HTR-8/SVneo (cell line): ENCODE results near the gene IRAK3.
"Not testable (repeated sequence)": the region's sequence is repeated elsewhere in the genome, so short reads cannot be mapped to it uniquely, and the experiment has no call there.

Experiments
- DNase-seq: peaks from one replicate; pipeline ENCODE4 v3.0.0; 2011; ENCODE audit warnings: low spot score, mixed read lengths; ENCODE audit not compliant: insufficient read length
- FAIRE-seq: peaks from 2 replicates; lab custom pipeline; 2011; peaks lifted over from hg19 to GRCh38; lab: Jason Lieb, UNC

Gene IRAK3

DNA sequence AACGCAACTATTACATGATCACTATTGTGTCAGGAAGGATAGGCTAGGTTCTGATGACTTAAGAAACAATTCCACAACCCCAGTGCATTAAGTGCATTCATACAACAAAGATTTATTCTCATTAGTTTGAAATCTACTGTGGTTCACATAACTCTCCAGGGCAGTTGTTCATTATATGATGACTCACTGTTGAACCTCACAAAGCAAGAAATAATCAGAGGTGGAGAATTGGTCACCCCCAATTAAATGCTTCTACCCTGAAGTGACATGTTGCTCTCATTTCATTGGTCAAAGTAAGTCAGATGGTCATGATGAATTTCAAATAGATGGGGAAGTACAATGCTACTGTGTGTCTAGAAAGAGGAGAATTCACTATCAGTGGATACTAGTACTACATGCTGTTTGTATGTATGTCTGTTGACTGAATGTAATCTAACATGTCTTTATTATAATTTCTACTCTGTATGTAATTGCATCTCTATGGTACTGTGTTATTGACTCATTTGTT lies 107.2 kb downstream of the IRAK3 start:
- DNase-seq (no peak), FAIRE-seq (no peak)

DNA sequence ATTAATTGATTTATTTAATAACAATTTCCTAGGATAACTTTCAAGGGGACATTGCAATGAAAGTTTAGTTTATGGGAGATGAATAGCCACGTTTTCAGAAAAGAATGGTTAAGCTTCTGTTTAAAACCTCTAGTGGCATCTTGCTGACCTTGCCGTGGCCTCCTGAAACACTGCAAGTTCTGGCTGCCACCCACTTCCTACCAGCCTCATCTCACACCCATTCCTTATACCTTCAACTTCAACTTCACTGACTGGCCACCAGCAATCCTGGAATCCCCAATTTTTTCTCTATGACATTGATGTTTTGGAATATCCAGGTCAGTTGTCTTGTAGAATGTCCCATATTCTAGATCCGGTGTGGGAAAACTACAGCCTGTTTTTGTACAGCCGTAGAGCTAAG lies 108.1 kb downstream of the IRAK3 start:
- FAIRE-seq: no peak

DNA sequence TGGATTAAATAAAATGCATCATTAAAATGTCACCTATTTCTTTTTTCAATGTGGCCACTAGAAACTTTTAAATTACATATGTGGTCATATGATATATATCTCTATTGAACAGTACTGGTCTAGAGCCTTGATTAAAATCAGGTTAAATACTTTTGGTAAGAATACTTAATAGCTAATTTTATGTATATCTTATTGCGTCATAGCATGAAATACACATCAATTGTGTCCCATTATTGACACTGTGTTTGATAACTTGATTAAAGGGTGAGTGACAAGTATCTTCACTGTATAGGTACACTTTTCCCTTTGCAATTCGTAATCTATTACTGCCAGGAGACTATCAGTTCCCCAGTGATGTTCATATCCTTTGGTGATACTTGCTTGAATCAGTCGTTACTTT lies 108.9 kb downstream of the IRAK3 start:
- DNase-seq (no peak), FAIRE-seq (no peak)

More for the DNA sequence above, 108.1 kb downstream of the IRAK3 start:
- DNase-seq: no peak

DNA sequence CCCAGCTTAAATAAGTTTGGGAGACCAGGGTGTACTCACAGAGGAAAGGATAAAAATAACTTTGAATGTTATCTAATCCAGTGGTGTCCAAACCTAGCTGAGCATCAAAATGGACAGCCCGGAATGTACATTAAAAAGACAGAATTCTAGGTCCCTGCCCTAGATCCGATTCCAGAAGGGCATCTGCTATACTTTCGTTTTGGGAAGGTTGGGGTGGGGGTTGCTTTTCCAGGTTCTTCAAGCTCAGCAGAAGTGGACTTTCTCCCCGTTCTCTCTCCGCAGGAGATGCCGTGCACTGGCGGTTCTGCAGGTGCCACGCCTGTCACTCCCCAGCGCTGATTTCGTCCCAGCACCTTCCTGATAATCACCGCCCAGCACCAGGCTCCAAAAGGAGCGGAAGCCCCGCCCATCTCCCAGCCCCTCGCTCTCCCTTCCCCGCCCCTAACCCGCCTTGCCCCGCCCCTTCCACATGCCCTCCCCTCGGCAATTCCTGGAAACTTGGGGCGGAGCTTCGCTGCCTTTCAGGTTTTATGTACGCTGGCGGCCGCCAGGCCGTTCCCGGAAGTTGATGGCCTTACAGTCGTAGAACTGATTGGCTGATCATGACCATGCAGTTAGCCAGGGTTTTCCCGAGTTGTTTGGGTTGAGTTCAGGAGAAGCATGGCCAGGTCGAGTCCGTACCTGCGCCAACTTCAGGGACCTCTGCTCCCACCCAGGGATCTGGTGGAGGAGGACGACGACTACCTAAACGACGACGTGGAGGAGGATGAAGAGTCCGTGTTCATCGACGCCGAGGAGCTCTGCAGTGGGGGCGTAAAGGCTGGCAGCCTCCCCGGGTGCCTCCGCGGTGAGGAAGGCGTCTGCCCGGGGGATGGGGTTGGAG lies 113.2 kb downstream of the IRAK3 start, which contains the start of gene HELB:
TSS of gene HELB (plus strand) at position 550 of the 883 bp plus-strand sequence. CDS start at position 661, 111 bp downstream.
- peak; percentile 90 for FAIRE-seq
- peak; percentile 94 for DNase-seq

DNA sequence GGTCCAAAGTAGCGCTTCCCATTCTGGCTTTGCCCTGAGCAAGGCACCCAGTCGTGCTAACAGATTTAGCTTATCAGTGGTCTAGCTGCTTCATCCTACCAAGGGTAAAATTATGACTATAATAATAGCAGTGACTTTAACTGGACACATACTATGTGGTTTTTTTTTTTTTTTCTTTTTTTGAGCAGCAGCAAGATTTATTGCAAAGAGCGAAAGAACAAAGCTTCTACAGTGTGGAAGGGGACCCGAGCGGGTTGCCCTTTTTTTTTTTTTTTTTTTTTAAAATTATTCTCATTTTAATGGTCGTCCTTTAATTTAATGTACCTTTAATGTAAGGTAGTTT lies 113.8 kb downstream of the IRAK3 start:
- DNase-seq (no peak), FAIRE-seq (no peak)

DNA sequence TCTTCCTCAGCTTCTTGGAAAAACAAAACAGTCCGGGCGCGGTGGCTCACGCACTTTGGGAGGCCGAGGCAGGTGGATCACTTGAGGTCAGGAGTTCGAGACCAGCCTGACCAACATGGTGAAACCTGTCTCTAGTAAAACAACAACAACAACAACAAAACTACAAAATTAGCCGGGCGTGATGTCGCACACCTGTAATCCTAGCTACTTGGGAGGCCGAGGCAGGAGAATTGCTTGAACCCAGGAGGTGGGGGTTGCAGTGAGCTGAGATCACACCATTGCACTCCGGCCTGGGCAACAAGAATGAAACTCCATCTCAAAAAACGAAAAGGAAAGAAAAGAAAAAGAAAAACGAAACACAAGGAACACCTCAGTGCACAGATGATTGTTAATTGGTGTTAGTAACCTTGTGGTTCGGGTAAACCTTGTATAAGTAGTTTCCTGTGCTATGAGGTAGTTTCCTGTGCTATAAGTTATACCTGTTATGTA lies 114.3 kb downstream of the IRAK3 start:
- not testable (repeated sequence) for DNase-seq, FAIRE-seq
